Caco-2 (cell line): ENCODE data around the gene KSR2. TPM values are rescaled to one million over a fixed set of nuclear protein-coding genes. Genes with fewer than 3 reads are reported as not detected.
"Not testable (repeated sequence)": the region's sequence is repeated elsewhere in the genome, so short reads cannot be mapped to it uniquely, and the experiment has no call there.

ENCODE experiments used
- BruUV-seq: library from RNA; stranded (reverse); fragments of 400-500 nt; replicated peaks from 2 replicates; lab custom pipeline; 2021; lab: Mats Ljungman, UMichigan
- CTCF ChIA-PET: fragments of 300-600 bp; sonication (Branson Sonifier 250); formaldehyde crosslinking; loops from one replicate; lab custom pipeline; 2022; ENCODE audit warnings: antibody characterized with exemption; lab: Charles Lee
- POLR2A ChIA-PET: fragments of 300-600 bp; sonication (Branson Sonifier 250); formaldehyde crosslinking; loops from one replicate; lab custom pipeline; 2022; ENCODE audit warnings: antibody characterized with exemption; lab: Charles Lee
- DNase-seq, 2 experiments: peaks; one replicate each; pipeline versions ENCODE4 v3.0.0 to v3.0.0-alpha.2; 2020 to 2022
- H3K27me3 ChIP-seq: replicated peaks from 2 replicates; pipeline ENCODE4 v1.6.0; 2011; ENCODE audit warnings: low read length; ENCODE audit not compliant: control insufficient read depth, insufficient read depth
- H3K36me3 ChIP-seq: 2 replicates; pipeline ENCODE4 v1.5.1; 2011; ENCODE audit warnings: low read length; ENCODE audit not compliant: control insufficient read depth, insufficient read depth
- H3K4me1 ChIP-seq: fragments of 250-450 bp; sonication (Bioruptor Pico); 2 replicates; pipeline ENCODE4 v1.5.1; 2020; ENCODE audit warnings: mild to moderate bottlenecking
- H3K4me3 ChIP-seq: 2 replicates; pipeline ENCODE4 v1.5.1; 2011; ENCODE audit warnings: low read depth, mild to moderate bottlenecking, control low read depth, low read length
- H3K9me3 ChIP-seq: fragments of 250-450 bp; sonication (Bioruptor Pico); 2 replicates; pipeline ENCODE4 v1.5.1; 2020; ENCODE audit warnings: mild to moderate bottlenecking, moderate library complexity
- H3K27ac Mint-ChIP-seq: one replicate; pipeline ENCODE4 v1.8.0; 2022; ENCODE audit warnings: mixed read lengths; ENCODE audit not compliant: unreplicated experiment
- H3K27me3 Mint-ChIP-seq: one replicate; pipeline ENCODE4 v1.8.0; 2022; ENCODE audit warnings: mixed read lengths; ENCODE audit not compliant: insufficient read depth, unreplicated experiment
- H3K36me3 Mint-ChIP-seq: one replicate; pipeline ENCODE4 v1.8.0; 2022; ENCODE audit warnings: mild to moderate bottlenecking, mixed read lengths; ENCODE audit not compliant: insufficient read depth, unreplicated experiment
- H3K4me1 Mint-ChIP-seq: one replicate; pipeline ENCODE4 v1.8.0; 2022; ENCODE audit warnings: low read depth, mixed read lengths; ENCODE audit not compliant: unreplicated experiment
- H3K4me3 Mint-ChIP-seq: one replicate; pipeline ENCODE4 v1.8.0; 2022; ENCODE audit warnings: mild to moderate bottlenecking, moderate library complexity, mixed read lengths; ENCODE audit not compliant: unreplicated experiment
- H3K9me3 Mint-ChIP-seq: one replicate; pipeline ENCODE4 v1.8.0; 2022; ENCODE audit warnings: mixed read lengths; ENCODE audit not compliant: unreplicated experiment
- CTCF ChIP-seq, 2 experiments: fragments of 200-600 bp in 1 of 2; IDR thresholded peaks; 1 replicate in 1 of 2; 2 replicates in 1 of 2; pipeline versions ENCODE4 v1.5.1 to v1.8.0; 2011 to 2022; ENCODE audit warnings: antibody characterized with exemption in 1 of 2, control low read depth in 1 of 2, inconsistent platforms in 1 of 2, low read depth in 1 of 2, low read length in 1 of 2, mild to moderate bottlenecking in 1 of 2, moderate library complexity in 1 of 2; ENCODE audit not compliant: insufficient read depth in 1 of 2, severe bottlenecking in 1 of 2, unreplicated experiment in 1 of 2
- intact Hi-C: fragments of 100-400 bp; cut with micrococcal nuclease; formaldehyde crosslinking; loops from one replicate; pipeline ENCODE4 v1.10.0; 2022; ENCODE audit not compliant: unreplicated experiment
- total RNA-seq: library from RNA; stranded (reverse); gene quantifications from 2 replicates; pipeline ENCODE4 v1.2.3, GENCODE V29; 2022

KSR2 gene
- total RNA-seq, 1 experiment from 2014 or later: 0.66 TPM

DNA sequence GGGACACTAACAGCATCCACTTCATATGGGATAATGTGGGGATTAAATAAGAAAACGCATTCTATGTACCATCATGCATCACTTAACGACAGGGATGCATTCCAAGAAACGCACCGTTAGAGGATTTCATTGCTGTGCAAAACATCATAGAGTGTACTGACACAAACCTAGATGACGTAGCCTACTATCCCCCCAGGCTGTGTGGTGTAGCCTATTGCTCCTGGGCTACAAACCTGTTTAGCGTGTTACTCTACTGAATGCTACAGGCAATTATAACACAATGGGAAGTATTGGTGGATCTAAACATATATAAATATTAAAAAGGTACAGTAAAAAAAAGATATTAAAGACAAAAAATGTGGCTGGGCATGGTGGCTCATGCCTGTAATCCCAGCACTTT is 230.6 kb downstream of the KSR2 start:
- Mint-ChIP-seq H3K4me1 (no peaks in the 10 kb centered on the region), H3K36me3 (peaks cover 2% of the 10 kb centered on the region), H3K27me3 (no peaks in the 10 kb centered on the region), H3K4me3 (no peak overlapping the region), H3K27ac (no peak overlapping the region), H3K9me3 (no peaks in the 10 kb centered on the region)
- no peak overlapping the region for H3K4me3 ChIP-seq
- no peaks in the 10 kb centered on the region for H3K9me3 ChIP-seq
- ChIA-PET POLR2A (no interaction called here), CTCF (no interaction called here)
- no peaks in the 10 kb centered on the region for H3K4me1 ChIP-seq
- no peaks in the 10 kb centered on the region for H3K36me3 ChIP-seq
- intact Hi-C loops: no loop called here
- BruUV-seq: no TSS peak
- no peaks in the 10 kb centered on the region for H3K27me3 ChIP-seq
- no peak for TF ChIP-seq CTCF (IDR thresholded peaks at IDR 0.05; ENCODE audit: insufficient read depth in 1 of 2, low read depth in 1 of 2, low read length in 1 of 2, severe bottlenecking in 1 of 2, unreplicated experiment in 1 of 2)
- DNase-seq: no peak

DNA sequence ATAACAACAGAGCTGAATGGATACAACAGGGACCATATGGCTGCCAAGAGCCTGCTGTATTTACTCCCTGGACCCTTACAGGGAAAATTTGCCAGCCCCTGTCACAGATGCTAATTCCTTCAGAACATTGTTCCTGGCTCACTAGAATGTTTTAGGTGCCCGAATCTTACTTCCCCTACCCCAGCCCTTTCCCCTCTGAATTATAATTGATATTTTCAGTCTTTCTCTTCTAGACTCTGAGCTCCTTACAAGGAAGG is 235.3 kb downstream of the KSR2 start:
- Mint-ChIP-seq H3K27me3 (no peaks in the 10 kb centered on the region), H3K4me1 (no peaks in the 10 kb centered on the region), H3K27ac (no peak overlapping the region), H3K9me3 (no peaks in the 10 kb centered on the region), H3K4me3 (no peak overlapping the region), H3K36me3 (peaks cover 5% of the 10 kb centered on the region)
- TF ChIP-seq CTCF (IDR thresholded peaks at IDR 0.05; ENCODE audit: insufficient read depth in 1 of 2, low read depth in 1 of 2, low read length in 1 of 2, severe bottlenecking in 1 of 2, unreplicated experiment in 1 of 2): no peak
- H3K9me3 ChIP-seq: no peaks in the 10 kb centered on the region
- no TSS peak for BruUV-seq
- no peaks in the 10 kb centered on the region for H3K36me3 ChIP-seq
- H3K27me3 ChIP-seq: no peaks in the 10 kb centered on the region
- ChIA-PET CTCF (no interaction called here), POLR2A (no interaction called here)
- intact Hi-C loops: no loop called here
- H3K4me3 ChIP-seq: no peak overlapping the region
- no peak for DNase-seq
- H3K4me1 ChIP-seq: no peaks in the 10 kb centered on the region

DNA sequence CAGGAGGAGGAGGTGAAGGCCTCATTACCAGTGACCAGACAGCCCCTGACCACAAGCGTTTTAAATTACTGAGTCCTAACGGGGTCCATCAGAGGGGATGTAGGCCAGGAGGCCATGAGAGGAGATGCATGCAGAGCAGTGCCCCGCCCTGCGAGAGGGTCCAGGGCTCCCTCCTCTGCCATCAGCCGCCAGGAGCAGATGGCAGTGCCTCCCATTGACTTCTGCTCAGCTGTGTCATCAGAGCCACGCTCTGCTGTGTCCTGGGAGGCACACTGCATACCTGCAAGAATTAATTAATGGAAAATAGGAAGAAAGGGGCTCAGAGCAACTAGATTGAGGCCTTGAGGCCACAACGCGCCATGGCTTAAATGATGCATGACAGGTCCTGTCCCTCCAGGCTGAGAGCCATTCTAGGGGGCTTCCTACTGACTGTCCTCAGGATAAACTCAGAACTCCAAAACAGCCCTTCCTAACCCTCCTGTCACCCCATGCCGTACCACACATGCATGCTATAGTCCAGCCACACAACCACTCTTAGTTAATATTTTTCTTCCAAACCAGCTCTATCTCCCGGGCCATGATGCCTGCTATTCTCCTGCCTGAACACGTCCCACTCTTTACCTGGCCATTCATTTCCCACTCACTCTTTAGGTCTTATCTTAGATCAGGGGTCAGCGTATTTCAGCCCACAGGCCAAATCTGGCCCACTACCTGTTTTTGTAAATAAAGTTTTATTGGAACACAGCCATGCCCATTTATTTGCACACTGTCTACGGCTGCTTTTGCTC is 235.8 kb downstream of the KSR2 start:
- H3K4me1 Mint-ChIP-seq: no peaks in the 10 kb centered on the region
- no peaks in the 10 kb centered on the region for H3K4me1 ChIP-seq
- H3K36me3 Mint-ChIP-seq: peaks cover 5% of the 10 kb centered on the region
- H3K27me3 Mint-ChIP-seq: no peaks in the 10 kb centered on the region
- H3K9me3 Mint-ChIP-seq: no peaks in the 10 kb centered on the region
- no peak for DNase-seq
- intact Hi-C loops: no loop called here
- H3K27me3 ChIP-seq: no peaks in the 10 kb centered on the region
- no peak overlapping the region for H3K27ac Mint-ChIP-seq
- ChIA-PET CTCF (no interaction called here), POLR2A (no interaction called here)
- no peaks in the 10 kb centered on the region for H3K36me3 ChIP-seq
- no peak overlapping the region for H3K4me3 ChIP-seq
- no peak overlapping the region for H3K4me3 Mint-ChIP-seq
- BruUV-seq: no TSS peak
- TF ChIP-seq CTCF (IDR thresholded peaks at IDR 0.05; ENCODE audit: insufficient read depth in 1 of 2, low read depth in 1 of 2, low read length in 1 of 2, severe bottlenecking in 1 of 2, unreplicated experiment in 1 of 2): no peak
- no peaks in the 10 kb centered on the region for H3K9me3 ChIP-seq

- H3K9me3 Mint-ChIP-seq, H3K4me3 Mint-ChIP-seq, H3K4me1 ChIP-seq, H3K27me3 ChIP-seq, CTCF ChIA-PET, H3K36me3 ChIP-seq, H3K36me3 Mint-ChIP-seq, H3K4me3 ChIP-seq, BruUV-seq, intact Hi-C loops, DNase-seq, H3K4me1 Mint-ChIP-seq, H3K27ac Mint-ChIP-seq, H3K27me3 Mint-ChIP-seq, POLR2A ChIA-PET, H3K9me3 ChIP-seq: not testable (repeated sequence)
Measured at GRCh38 chr12:117731131-117731530, 237.7 kb downstream of the KSR2 start.
